PC-3 (cell line): Measurements from ENCODE around the gene SRY.

Experiments
- EZH2 ChIP-seq: fragments of 300-600 bp; sonication (generic); IDR thresholded peaks from one replicate; pipeline ENCODE4 v1.6.1; 2017; ENCODE audit warnings: antibody characterized with exemption, mild to moderate bottlenecking, low read length; ENCODE audit not compliant: unreplicated experiment
- EZH2phosphoT487 ChIP-seq: fragments of 300-600 bp; sonication (generic); IDR thresholded peaks from 2 replicates; pipeline ENCODE4 v1.6.1; 2018; ENCODE audit warnings: mild to moderate bottlenecking, antibody characterized with exemption, low read length, borderline replicate concordance
- TF ChIP-seq, protein P1 (sequence below): fragments of 300-600 bp; sonication (generic); conservative IDR thresholded peaks from 2 replicates; pipeline ENCODE4 v1.5.1; 2017; ENCODE audit warnings: antibody characterized with exemption, low read depth, mild to moderate bottlenecking, low read length

DNA sequence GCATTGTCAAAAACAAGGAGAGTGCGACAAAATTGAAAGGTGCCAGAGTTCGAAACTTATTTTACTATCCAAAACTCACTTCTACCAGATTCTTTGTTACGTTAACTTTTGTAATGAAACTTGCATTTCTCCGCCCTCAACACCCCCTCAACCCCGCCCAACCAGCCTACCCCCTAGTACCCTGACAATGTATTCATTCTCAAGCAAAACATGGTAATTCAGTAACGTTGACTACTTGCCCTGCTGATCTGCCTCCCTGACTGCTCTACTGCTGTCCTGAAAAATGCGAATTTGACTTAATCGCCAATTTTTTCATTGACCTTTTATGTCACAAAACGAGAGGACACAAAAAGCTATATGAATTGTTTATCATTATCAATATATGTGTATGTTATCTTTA lies at the start of gene SRY:
- TF ChIP-seq, protein P1, sequence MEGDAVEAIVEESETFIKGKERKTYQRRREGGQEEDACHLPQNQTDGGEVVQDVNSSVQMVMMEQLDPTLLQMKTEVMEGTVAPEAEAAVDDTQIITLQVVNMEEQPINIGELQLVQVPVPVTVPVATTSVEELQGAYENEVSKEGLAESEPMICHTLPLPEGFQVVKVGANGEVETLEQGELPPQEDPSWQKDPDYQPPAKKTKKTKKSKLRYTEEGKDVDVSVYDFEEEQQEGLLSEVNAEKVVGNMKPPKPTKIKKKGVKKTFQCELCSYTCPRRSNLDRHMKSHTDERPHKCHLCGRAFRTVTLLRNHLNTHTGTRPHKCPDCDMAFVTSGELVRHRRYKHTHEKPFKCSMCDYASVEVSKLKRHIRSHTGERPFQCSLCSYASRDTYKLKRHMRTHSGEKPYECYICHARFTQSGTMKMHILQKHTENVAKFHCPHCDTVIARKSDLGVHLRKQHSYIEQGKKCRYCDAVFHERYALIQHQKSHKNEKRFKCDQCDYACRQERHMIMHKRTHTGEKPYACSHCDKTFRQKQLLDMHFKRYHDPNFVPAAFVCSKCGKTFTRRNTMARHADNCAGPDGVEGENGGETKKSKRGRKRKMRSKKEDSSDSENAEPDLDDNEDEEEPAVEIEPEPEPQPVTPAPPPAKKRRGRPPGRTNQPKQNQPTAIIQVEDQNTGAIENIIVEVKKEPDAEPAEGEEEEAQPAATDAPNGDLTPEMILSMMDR, result no peak
- no peak for TF ChIP-seq EZH2
- TF ChIP-seq EZH2phosphoT487, result no peak
